ENCODE results near the gene SPECC1. TPM values are rescaled to one million over a fixed set of nuclear protein-coding genes. Genes with fewer than 3 reads are reported as not detected.

SPECC1 gene
- total and polyA plus RNA-seq, 10 of the 15 experiments (the other 5 are each of a cell fraction or from before 2014, with no cell fraction given) = 6.4 to 40.6 (median 23.9) TPM

GRCh38 chr17:19977293-19978208 is 31.6 kb upstream of the SPECC1 start, which contains the start of gene AKAP10 (continued):
- TF ChIP-seq, protein P1, sequence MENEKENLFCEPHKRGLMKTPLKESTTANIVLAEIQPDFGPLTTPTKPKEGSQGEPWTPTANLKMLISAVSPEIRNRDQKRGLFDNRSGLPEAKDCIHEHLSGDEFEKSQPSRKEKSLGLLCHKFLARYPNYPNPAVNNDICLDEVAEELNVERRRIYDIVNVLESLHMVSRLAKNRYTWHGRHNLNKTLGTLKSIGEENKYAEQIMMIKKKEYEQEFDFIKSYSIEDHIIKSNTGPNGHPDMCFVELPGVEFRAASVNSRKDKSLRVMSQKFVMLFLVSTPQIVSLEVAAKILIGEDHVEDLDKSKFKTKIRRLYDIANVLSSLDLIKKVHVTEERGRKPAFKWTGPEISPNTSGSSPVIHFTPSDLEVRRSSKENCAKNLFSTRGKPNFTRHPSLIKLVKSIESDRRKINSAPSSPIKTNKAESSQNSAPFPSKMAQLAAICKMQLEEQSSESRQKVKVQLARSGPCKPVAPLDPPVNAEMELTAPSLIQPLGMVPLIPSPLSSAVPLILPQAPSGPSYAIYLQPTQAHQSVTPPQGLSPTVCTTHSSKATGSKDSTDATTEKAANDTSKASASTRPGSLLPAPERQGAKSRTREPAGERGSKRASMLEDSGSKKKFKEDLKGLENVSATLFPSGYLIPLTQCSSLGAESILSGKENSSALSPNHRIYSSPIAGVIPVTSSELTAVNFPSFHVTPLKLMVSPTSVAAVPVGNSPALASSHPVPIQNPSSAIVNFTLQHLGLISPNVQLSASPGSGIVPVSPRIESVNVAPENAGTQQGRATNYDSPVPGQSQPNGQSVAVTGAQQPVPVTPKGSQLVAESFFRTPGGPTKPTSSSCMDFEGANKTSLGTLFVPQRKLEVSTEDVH (IDR thresholded peaks at IDR 0.05; ENCODE audit: low read depth, partially characterized antibody) = no peak
- TF ChIP-seq HCFC1 (IDR thresholded peaks at IDR 0.05; ENCODE audit: low read length) = peak; percentile 55
- peak; percentile 90 for TF ChIP-seq FOXK2 (IDR thresholded peaks at IDR 0.05)
- no peak for TF ChIP-seq SIX5 (IDR thresholded peaks at IDR 0.05; ENCODE audit: low read depth, low read length, severe bottlenecking)
- TF ChIP-seq SMAD5 (IDR thresholded peaks at IDR 0.05; ENCODE audit: low read depth) = peak; percentile 25; the same call in 1 of the 2 replicates
- TF ChIP-seq, protein P2, sequence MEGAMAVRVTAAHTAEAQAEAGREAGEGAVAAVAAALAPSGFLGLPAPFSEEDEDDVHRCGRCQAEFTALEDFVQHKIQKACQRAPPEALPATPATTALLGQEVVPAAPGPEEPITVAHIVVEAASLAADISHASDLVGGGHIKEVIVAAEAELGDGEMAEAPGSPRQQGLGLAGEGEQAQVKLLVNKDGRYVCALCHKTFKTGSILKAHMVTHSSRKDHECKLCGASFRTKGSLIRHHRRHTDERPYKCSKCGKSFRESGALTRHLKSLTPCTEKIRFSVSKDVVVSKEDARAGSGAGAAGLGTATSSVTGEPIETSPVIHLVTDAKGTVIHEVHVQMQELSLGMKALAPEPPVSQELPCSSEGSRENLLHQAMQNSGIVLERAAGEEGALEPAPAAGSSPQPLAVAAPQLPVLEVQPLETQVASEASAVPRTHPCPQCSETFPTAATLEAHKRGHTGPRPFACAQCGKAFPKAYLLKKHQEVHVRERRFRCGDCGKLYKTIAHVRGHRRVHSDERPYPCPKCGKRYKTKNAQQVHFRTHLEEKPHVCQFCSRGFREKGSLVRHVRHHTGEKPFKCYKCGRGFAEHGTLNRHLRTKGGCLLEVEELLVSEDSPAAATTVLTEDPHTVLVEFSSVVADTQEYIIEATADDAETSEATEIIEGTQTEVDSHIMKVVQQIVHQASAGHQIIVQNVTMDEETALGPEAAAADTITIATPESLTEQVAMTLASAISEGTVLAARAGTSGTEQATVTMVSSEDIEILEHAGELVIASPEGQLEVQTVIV (IDR thresholded peaks at IDR 0.05; ENCODE audit: borderline replicate concordance, partially characterized antibody) = peak; percentile 40
